ENCODE data around the gene FJX1.

Gene FJX1

DNA sequence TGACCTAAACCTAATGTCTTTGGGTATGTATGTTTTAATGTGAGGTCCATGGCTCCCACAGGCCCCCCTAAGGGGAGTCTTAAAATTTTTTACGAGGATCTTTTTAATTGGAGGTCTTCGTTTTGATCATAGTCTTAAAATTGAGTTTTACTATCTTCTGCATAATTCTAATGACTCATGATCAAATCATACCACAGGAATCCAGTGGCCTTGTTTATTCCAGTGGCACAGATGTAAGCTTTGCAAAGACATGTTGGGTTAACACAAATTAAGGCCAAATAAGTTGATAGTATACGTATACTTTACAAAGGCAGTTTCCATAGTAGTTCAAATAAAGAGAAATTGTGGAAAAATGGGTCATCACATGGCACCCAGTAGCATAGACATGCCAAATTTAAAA is 33.9 kb upstream of the FJX1 start:
- CTCF ChIA-PET: no interaction called here
- H3K4me3 ChIP-seq (ENCODE audit: low read depth, low read length): no peak overlapping the region
- POLR2A ChIA-PET: no interaction called here
- no peaks in the 10 kb centered on the region for H3K4me1 ChIP-seq (ENCODE audit: control insufficient read depth, insufficient read depth, low read length)
- H3K36me3 ChIP-seq (ENCODE audit: control insufficient read depth in 2 of 2, insufficient read depth in 1 of 2, low read length in 2 of 2): no peaks in the 10 kb centered on the region
- H3K9me3 ChIP-seq (ENCODE audit: control insufficient read depth, insufficient read depth, low read depth, low read length): no peaks in the 10 kb centered on the region
- no peak overlapping the region for H3K27ac ChIP-seq (ENCODE audit: extremely low read depth, low read depth, low read length)
- TF ChIP-seq ZNF266 (tag by site-specific recombination; IDR thresholded peaks at IDR 0.05; ENCODE audit: low read depth): no peak
- TF ChIP-seq ZNF596 (tag by site-specific recombination; IDR thresholded peaks at IDR 0.05): no peak
- no peak for TF ChIP-seq HOXC10 (CRISPR knock-in tag; IDR thresholded peaks at IDR 0.05)
- no peak for TF ChIP-seq ZNF24 (tag by site-specific recombination; IDR thresholded peaks at IDR 0.05)
- no peak for TF ChIP-seq OSR2 (tag by site-specific recombination; IDR thresholded peaks at IDR 0.05)
- TF ChIP-seq YY1 (tag by site-specific recombination; IDR thresholded peaks at IDR 0.05): no peak

GRCh38 chr11:35585416-35585815 is 32.8 kb upstream of the FJX1 start:
- ChIA-PET CTCF (interaction anchor here (0.6 to 2.1 kb wide), 2 partner anchors 30 to 237 kb away, joined by 3 to 5 read pairs; no protein-coding TSS in a partner anchor), POLR2A (no interaction called here)
- no peak overlapping the region for H3K27ac ChIP-seq (ENCODE audit: extremely low read depth, low read depth, low read length)
- no peak for TF ChIP-seq ZNF623 (tag by site-specific recombination; IDR thresholded peaks at IDR 0.05)
- no peak for TF ChIP-seq ZNF19 (tag by site-specific recombination; IDR thresholded peaks at IDR 0.05; ENCODE audit: low read depth)
- TF ChIP-seq, protein P1, sequence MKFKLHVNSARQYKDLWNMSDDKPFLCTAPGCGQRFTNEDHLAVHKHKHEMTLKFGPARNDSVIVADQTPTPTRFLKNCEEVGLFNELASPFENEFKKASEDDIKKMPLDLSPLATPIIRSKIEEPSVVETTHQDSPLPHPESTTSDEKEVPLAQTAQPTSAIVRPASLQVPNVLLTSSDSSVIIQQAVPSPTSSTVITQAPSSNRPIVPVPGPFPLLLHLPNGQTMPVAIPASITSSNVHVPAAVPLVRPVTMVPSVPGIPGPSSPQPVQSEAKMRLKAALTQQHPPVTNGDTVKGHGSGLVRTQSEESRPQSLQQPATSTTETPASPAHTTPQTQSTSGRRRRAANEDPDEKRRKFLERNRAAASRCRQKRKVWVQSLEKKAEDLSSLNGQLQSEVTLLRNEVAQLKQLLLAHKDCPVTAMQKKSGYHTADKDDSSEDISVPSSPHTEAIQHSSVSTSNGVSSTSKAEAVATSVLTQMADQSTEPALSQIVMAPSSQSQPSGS (tag by site-specific recombination; IDR thresholded peaks at IDR 0.05; ENCODE audit: low read depth): no peak
- no peak for TF ChIP-seq ZNF621 (tag by site-specific recombination; IDR thresholded peaks at IDR 0.05)
- no peak for TF ChIP-seq ZNF248 (tag by site-specific recombination; IDR thresholded peaks at IDR 0.05)
- TF ChIP-seq, protein P2, sequence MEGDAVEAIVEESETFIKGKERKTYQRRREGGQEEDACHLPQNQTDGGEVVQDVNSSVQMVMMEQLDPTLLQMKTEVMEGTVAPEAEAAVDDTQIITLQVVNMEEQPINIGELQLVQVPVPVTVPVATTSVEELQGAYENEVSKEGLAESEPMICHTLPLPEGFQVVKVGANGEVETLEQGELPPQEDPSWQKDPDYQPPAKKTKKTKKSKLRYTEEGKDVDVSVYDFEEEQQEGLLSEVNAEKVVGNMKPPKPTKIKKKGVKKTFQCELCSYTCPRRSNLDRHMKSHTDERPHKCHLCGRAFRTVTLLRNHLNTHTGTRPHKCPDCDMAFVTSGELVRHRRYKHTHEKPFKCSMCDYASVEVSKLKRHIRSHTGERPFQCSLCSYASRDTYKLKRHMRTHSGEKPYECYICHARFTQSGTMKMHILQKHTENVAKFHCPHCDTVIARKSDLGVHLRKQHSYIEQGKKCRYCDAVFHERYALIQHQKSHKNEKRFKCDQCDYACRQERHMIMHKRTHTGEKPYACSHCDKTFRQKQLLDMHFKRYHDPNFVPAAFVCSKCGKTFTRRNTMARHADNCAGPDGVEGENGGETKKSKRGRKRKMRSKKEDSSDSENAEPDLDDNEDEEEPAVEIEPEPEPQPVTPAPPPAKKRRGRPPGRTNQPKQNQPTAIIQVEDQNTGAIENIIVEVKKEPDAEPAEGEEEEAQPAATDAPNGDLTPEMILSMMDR (tag by site-specific recombination; IDR thresholded peaks at IDR 0.05): no peak
- no peak for TF ChIP-seq ZNF174 (tag by site-specific recombination; IDR thresholded peaks at IDR 0.05)
- no peak for TF ChIP-seq ZNF121 (tag by site-specific recombination; IDR thresholded peaks at IDR 0.05)
- TF ChIP-seq KLF9 (tag by site-specific recombination; IDR thresholded peaks at IDR 0.05; ENCODE audit: low read depth): no peak
- no peaks in the 10 kb centered on the region for H3K9me3 ChIP-seq (ENCODE audit: control insufficient read depth, insufficient read depth, low read depth, low read length)
- H3K4me3 ChIP-seq (ENCODE audit: low read depth, low read length): no peak overlapping the region
- H3K36me3 ChIP-seq (ENCODE audit: control insufficient read depth in 2 of 2, insufficient read depth in 1 of 2, low read length in 2 of 2): no peaks in the 10 kb centered on the region
- H3K4me1 ChIP-seq (ENCODE audit: control insufficient read depth, insufficient read depth, low read length): no peaks in the 10 kb centered on the region

DNA sequence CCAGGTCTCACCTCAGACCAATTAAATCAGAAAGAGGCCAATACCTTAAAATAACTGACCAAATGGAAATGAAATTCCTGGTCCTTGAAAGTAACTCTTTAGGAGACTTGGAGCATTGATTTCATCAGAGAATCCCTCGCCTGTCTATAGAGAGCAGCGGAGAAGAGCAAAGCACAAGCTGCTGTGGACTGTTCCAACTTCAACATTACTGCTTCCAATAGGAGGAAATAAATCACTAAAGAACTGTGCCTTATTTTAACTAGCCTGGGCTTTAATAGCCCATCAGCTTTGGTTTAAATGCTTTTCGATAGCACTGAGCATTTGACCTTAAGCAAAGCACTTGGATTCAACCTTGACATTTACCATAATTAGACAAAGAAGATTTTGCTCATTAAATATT is 32.0 kb upstream of the FJX1 start:
- no peak overlapping the region for H3K4me3 ChIP-seq (ENCODE audit: low read depth, low read length)
- H3K27ac ChIP-seq (ENCODE audit: extremely low read depth, low read depth, low read length): no peak overlapping the region
- CTCF ChIA-PET: interaction anchor here (0.5 to 2.1 kb wide), 2 partner anchors 30 to 51 kb away, joined by 3 to 5 read pairs; no protein-coding TSS in a partner anchor
- H3K4me1 ChIP-seq (ENCODE audit: control insufficient read depth, insufficient read depth, low read length): no peaks in the 10 kb centered on the region
- POLR2A ChIA-PET: no interaction called here
- H3K36me3 ChIP-seq (ENCODE audit: control insufficient read depth in 2 of 2, insufficient read depth in 1 of 2, low read length in 2 of 2): no peaks in the 10 kb centered on the region
- no peaks in the 10 kb centered on the region for H3K9me3 ChIP-seq (ENCODE audit: control insufficient read depth, insufficient read depth, low read depth, low read length)
- TF ChIP-seq TSHZ1 (tag by site-specific recombination; IDR thresholded peaks at IDR 0.05; ENCODE audit: borderline replicate concordance) (no peak), ZNF449 (tag by site-specific recombination; IDR thresholded peaks at IDR 0.05) (no peak), ZNF514 (tag by site-specific recombination; IDR thresholded peaks at IDR 0.05) (no peak), ZBTB8A (tag by site-specific recombination; IDR thresholded peaks at IDR 0.05) (no peak), SALL2 (tag by site-specific recombination; IDR thresholded peaks at IDR 0.05; ENCODE audit: borderline replicate concordance) (no peak), KLF1 (tag by site-specific recombination; IDR thresholded peaks at IDR 0.05) (no peak)
- TF ChIP-seq, protein P3, sequence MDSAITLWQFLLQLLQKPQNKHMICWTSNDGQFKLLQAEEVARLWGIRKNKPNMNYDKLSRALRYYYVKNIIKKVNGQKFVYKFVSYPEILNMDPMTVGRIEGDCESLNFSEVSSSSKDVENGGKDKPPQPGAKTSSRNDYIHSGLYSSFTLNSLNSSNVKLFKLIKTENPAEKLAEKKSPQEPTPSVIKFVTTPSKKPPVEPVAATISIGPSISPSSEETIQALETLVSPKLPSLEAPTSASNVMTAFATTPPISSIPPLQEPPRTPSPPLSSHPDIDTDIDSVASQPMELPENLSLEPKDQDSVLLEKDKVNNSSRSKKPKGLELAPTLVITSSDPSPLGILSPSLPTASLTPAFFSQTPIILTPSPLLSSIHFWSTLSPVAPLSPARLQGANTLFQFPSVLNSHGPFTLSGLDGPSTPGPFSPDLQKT (IDR thresholded peaks at IDR 0.05; ENCODE audit: borderline replicate concordance, low read depth, low read length): no peak

Data from HEK293 (cell line).